Iris pigment epithelial cell (primary cell): ENCODE data around the gene NMNAT3.

ENCODE experiments used
- DNase-seq: peaks from one replicate; pipeline ENCODE4 v3.0.0-alpha.2; 2011; ENCODE audit warnings: low read depth

The NMNAT3 gene

GRCh38 chr3:139578783-139579182 lies 99.0 kb downstream of the NMNAT3 start:
- no peak for DNase-seq

- no peak for DNase-seq
Observed at GRCh38 chr3:139577909-139578308, 99.9 kb downstream of the NMNAT3 start.

GRCh38 chr3:139577346-139577745 lies 100.4 kb downstream of the NMNAT3 start:
- no peak for DNase-seq

GRCh38 chr3:139574026-139574947 lies 103.5 kb downstream of the NMNAT3 start:
- DNase-seq = peak; percentile 11

GRCh38 chr3:139572847-139573672 lies 104.7 kb downstream of the NMNAT3 start:
- DNase-seq = peak; percentile 58

- DNase-seq = no peak
Observed at GRCh38 chr3:139571711-139572110, 106.1 kb downstream of the NMNAT3 start.

- DNase-seq = peak; percentile 21
Observed at GRCh38 chr3:139564294-139564861, 113.4 kb downstream of the NMNAT3 start.

- DNase-seq = peak; percentile 41
Observed at GRCh38 chr3:139561959-139562676, 115.7 kb downstream of the NMNAT3 start.

GRCh38 chr3:139561255-139561817 lies 116.4 kb downstream of the NMNAT3 start:
- DNase-seq = no peak

GRCh38 chr3:139560411-139560810 lies 117.4 kb downstream of the NMNAT3 start:
- DNase-seq = no peak

- peak; percentile 40 for DNase-seq
Observed at GRCh38 chr3:139559541-139559940, 118.2 kb downstream of the NMNAT3 start.

GRCh38 chr3:139558351-139559266 lies 119.2 kb downstream of the NMNAT3 start:
- no peak for DNase-seq

- DNase-seq = no peak
Observed at GRCh38 chr3:139557041-139557440, 120.7 kb downstream of the NMNAT3 start.

- DNase-seq = peak; percentile 79
Observed at GRCh38 chr3:139555249-139555648, 122.5 kb downstream of the NMNAT3 start.

GRCh38 chr3:139554628-139555027 lies 123.1 kb downstream of the NMNAT3 start:
- no peak for DNase-seq

GRCh38 chr3:139552632-139553365 lies 125.0 kb downstream of the NMNAT3 start:
- no peak for DNase-seq

- DNase-seq = no peak
Observed at GRCh38 chr3:139548801-139549200, 129.0 kb downstream of the NMNAT3 start.

- DNase-seq = no peak
Observed at GRCh38 chr3:139547666-139548065, 130.1 kb downstream of the NMNAT3 start.

- DNase-seq = no peak
Observed at GRCh38 chr3:139546772-139547171, 131.0 kb downstream of the NMNAT3 start.
